CD4-positive, alpha-beta T cell treated with Interleukin-4 for 4 hours (primary cell): ENCODE results near the gene SVOP.
"Not testable (repeated sequence)": the region's sequence is repeated elsewhere in the genome, so short reads cannot be mapped to it uniquely, and the experiment has no call there.

ENCODE experiments used
- DNase-seq: peaks from one replicate; pipeline ENCODE4 v3.0.0-alpha.2; 2020

The SVOP gene, protein sequence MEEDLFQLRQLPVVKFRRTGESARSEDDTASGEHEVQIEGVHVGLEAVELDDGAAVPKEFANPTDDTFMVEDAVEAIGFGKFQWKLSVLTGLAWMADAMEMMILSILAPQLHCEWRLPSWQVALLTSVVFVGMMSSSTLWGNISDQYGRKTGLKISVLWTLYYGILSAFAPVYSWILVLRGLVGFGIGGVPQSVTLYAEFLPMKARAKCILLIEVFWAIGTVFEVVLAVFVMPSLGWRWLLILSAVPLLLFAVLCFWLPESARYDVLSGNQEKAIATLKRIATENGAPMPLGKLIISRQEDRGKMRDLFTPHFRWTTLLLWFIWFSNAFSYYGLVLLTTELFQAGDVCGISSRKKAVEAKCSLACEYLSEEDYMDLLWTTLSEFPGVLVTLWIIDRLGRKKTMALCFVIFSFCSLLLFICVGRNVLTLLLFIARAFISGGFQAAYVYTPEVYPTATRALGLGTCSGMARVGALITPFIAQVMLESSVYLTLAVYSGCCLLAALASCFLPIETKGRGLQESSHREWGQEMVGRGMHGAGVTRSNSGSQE

GRCh38 chr12:109020796-109021380 lies at the start of gene SVOP:
Gene SVOP, minus strand, starts transcription at chr12:109021068. Its CDS starts 200 bp downstream, at chr12:109020868.
- no peak for DNase-seq

- DNase-seq, result no peak
These were observed 48.7 kb upstream of the SVOP start for GRCh38 chr12:109069307-109070271.

- DNase-seq, result no peak
These were observed 45.0 kb upstream of the SVOP start for GRCh38 chr12:109065853-109066193.

DNA sequence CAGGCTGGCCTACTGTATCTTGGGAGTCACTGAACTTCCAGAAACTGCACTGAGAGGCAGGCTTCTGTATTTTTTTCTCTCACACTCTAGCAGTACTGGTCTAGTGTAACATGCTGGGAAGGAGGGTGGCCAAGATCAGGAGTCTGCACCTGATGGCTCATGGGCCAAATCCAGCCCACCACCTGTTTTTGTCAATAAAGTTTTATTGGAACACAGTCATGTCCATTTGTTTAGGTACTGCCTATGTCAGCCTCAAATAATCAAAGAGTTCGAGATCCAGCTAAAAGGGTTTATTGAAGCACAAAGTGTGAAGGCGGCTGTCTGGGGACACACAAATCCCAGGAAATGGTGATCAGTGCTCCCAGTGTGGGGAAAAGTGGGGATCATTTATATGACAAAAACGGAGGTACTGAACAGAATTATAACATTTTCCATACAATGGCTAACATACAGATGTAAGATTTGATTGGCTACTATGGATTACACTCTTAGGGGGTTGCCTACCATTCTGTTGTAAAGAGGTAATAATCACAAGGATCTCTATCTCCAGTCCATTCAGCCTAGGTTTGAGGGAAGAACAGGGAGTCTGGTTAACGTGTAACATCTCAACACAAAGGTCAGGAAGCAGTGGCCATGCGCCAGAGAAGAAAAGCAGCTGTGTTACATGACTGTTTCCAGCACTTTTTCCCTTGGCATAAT lies 44.4 kb upstream of the SVOP start:
- no peak for DNase-seq

GRCh38 chr12:109064143-109064542 lies 43.3 kb upstream of the SVOP start:
- DNase-seq, result no peak

GRCh38 chr12:109058773-109059172 lies 37.9 kb upstream of the SVOP start:
- no peak for DNase-seq

DNA sequence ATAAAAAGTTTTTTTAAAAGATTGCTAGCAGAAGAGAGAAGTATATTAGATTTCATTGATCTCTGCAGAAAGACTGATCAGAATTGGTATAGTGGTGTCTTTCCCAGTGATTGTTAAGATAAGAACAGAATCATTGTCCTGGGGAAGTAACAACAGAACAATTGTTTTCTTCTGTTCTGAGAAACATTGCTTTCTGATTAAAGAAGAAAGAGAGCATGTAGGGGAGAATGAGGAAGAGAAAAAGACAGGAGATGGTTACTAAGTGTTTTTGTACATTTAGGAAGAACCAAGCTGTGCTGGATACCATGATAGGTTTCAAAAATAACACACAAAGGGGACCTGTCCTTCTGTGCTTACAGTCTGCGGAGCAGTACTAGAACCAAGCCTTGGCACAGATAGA lies 36.5 kb upstream of the SVOP start:
- DNase-seq, result no peak

DNA sequence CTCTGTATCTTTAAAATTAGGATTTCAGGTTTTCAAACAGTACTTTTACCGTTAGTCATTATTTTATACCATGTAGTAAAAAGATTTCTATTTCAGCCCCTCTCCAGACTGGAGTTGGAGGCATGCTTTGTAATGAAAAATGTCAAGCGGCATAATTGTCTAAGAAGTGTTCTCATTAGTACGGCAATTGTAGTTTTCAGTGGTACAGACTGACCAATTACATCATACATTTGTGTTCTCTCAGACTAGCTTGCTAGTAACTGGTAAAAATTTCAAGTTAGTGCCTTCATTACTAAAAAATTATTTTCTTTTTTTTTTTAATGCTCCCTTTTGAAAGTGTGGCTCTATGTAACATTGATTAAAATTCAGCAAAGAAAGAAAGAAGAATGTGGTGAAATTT lies 36.0 kb upstream of the SVOP start:
- DNase-seq, result no peak

GRCh38 chr12:109054520-109054919 lies 33.7 kb upstream of the SVOP start:
- DNase-seq, result no peak

DNA sequence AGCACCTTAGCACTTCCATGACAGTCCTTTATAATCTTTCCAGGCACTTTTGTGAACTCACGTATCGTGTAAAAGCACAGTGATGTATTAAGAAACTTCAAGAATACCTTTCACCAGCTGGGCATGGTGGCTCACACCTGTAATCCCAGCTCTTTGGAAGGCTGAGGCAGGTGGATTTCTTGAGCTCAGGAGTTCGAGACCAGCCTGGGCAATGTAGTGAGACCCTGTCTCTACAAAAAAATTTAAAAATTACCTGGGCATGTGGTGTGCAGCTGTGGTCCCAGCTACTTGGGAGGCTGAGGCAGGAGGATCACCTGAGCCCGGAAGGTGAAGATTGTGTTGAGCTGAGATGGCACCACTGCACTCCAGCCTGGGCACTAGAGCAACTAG lies 33.3 kb upstream of the SVOP start:
- DNase-seq, result not testable (repeated sequence)

- DNase-seq, result peak; percentile 74
These were observed 32.7 kb upstream of the SVOP start for GRCh38 chr12:109053382-109054123.

DNA sequence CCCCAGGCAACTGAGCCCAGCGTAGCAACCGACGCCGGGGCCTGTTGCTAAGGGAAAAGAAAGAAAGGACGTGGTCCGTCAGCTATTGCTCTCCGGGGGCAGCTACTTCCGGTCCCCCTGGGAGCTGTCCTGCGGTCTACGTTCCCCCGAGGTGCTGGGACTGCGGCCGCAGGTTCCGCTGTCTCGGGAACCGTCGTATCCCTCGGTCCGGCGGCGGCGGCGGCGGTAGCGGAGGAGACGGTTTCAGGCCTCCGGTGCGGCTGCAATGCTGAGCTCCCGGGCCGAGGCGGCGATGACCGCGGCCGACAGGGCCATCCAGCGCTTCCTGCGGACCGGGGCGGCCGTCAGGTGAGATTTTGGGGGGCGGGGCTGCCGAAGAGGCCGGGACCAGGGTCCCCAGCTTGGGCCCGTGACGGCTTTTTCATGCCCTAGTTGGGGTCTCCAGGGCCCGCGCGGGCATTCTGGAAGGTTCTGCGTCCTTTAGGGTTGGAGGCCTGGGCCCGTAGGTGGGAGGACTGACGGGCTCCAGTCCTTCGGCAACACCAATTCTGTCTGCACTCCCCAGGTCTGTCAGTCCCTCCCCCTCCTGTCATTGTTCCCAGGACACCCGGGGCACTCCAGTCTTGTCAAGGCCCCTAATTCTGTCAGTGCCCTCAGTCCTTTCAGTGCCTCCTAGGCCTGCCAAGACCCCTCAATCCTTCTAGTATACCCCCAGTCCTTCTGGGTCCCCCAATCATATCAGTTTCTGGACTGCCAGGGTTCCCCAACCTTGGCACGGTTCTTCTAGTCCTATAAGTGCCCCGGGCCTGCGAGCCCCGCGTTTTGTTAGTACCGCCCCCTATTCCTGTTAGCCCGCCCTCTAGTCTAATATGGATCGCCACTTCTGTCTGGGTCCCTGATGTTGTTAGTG lies 31.8 kb upstream of the SVOP start, which contains the start of gene USP30:
USP30 (plus strand) TSS at position 163 of the 910 bp plus-strand sequence; CDS start at position 266, 103 bp downstream.
- peak; percentile 84 for DNase-seq

- DNase-seq, result no peak
These were observed 31.2 kb upstream of the SVOP start for GRCh38 chr12:109052097-109052413.

DNA sequence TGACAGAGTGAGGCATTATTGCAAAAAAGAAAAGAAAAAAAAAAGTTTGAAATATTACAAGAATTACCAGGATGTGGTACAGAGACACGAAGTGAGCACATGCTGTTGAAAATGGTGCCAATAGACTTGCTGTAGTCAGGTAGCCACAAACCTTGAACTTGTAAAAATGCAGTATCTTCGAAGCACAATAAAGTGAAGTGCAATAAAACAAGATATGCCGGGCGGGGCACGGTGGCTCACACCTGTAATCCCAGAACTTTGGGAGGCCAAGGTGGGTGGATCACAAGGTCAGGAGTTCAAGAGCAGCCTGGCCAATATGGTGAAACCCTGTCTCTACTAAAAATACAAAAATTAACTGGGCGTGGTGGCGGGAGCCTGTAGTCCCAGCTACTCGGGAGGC lies 28.9 kb upstream of the SVOP start:
- DNase-seq, result not testable (repeated sequence)

GRCh38 chr12:109048706-109049105 lies 27.8 kb upstream of the SVOP start:
- not testable (repeated sequence) for DNase-seq

DNA sequence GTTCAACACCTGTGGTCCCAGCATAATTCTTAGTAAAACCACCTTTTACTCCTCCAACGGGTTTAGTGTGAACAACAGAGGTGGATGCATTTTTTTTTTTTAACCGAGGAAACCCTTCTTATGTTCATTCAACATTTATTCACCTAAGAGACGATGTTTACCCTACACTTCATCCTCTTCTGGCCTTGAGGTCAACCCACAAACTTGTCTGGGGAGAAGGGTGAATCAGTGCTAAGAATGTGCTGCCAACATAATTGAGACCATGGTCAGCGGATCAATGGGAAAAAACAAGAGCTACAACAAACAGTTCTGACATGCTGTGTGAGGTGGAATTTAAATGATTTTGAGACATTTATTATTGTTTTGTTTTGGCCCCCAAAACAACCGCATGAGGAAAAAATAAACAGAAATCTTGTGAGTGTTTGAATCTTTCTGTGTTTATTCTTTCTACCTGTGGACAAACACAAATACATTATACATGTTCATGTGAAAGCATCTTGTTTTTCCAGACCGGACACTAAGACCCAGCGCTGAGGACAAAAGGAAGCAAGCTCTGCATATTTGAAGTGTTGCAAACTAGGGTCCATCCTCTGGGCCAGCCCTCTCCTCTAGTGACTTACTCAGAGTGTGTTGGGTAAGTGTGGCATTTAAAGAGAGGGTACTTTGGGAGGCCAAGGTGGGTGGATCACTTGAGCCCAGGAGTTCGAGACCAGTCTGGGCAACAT lies 26.4 kb upstream of the SVOP start:
- DNase-seq, result no peak

- DNase-seq, result no peak
These were observed 23.4 kb upstream of the SVOP start for GRCh38 chr12:109044241-109044640.

DNA sequence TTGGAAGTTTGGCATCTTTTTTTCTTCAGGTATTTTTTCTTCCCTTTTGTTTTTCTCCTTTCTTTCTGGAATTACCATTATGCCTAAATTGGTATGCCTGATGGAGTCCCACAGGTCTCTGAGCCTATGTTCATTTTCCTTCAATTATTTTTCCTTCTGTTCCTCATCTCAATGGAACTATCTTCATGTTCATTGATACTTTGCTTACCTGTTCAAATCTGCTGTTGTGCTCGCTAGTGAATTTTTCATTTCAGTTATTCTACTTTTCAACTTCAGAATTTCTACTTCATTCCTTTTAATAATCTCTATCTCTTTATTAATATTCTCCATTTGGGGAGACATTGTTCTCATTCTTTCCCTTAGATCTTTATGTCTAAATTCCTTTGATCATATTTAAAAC lies 16.1 kb upstream of the SVOP start:
- DNase-seq, result no peak

GRCh38 chr12:109033239-109034196 lies 12.7 kb upstream of the SVOP start:
- DNase-seq, result no peak
